Measurements from ENCODE around the gene RGS14.
"Not testable (repeated sequence)": the region's sequence is repeated elsewhere in the genome, so short reads cannot be mapped to it uniquely, and the experiment has no call there.

RGS14 gene

GRCh38 chr5:177367323-177367848, 9.7 kb downstream of the RGS14 start:
- no peak for DNase-seq

- no peak for DNase-seq
Observed at GRCh38 chr5:177367981-177368868, 10.5 kb downstream of the RGS14 start.

- no peak for DNase-seq
Observed at GRCh38 chr5:177368869-177369644, 11.3 kb downstream of the RGS14 start.

- no peak for DNase-seq
Observed at GRCh38 chr5:177369645-177370440, 12.1 kb downstream of the RGS14 start.

GRCh38 chr5:177370488-177371119, 12.9 kb downstream of the RGS14 start:
- DNase-seq: no peak

- DNase-seq: no peak
Observed at GRCh38 chr5:177371120-177372033, 13.7 kb downstream of the RGS14 start.

- no peak for DNase-seq
Observed at GRCh38 chr5:177372034-177372896, 14.5 kb downstream of the RGS14 start.

GRCh38 chr5:177372910-177373309, 15.2 kb downstream of the RGS14 start:
- no peak for DNase-seq

- no peak for DNase-seq
Observed at GRCh38 chr5:177373806-177374205, 16.1 kb downstream of the RGS14 start.

- DNase-seq: no peak
Observed at GRCh38 chr5:177374211-177374610, 16.5 kb downstream of the RGS14 start.

GRCh38 chr5:177375516-177375915, 17.8 kb downstream of the RGS14 start:
- not testable (repeated sequence) for DNase-seq

GRCh38 chr5:177376107-177376506, 18.4 kb downstream of the RGS14 start:
- no peak for DNase-seq

- no peak for DNase-seq
Observed at GRCh38 chr5:177377851-177378776, 20.4 kb downstream of the RGS14 start.

GRCh38 chr5:177378884-177379883, 21.5 kb downstream of the RGS14 start:
- DNase-seq: no peak

- DNase-seq: no peak
Observed at GRCh38 chr5:177380805-177381126, 23.0 kb downstream of the RGS14 start.

- DNase-seq: no peak
Observed at GRCh38 chr5:177382423-177383029, 24.8 kb downstream of the RGS14 start.

- no peak for DNase-seq
Observed at GRCh38 chr5:177383181-177383580, 25.5 kb downstream of the RGS14 start.

GRCh38 chr5:177384134-177384533, 26.4 kb downstream of the RGS14 start, which contains the start of gene SLC34A1:
Gene SLC34A1 (plus strand): TSS chr5:177384434. CDS start chr5:177385742, 1,308 bp downstream.
- DNase-seq: no peak
